Activated CD4-positive, alpha-beta T cell treated with anti-CD3 and anti-CD28 coated beads, Interleukin-2, Interleukin-4, amounts not matched to agents 100 ng/mL and 50 ng/mL, durations not matched to agents 16 hours and 8 hours (primary cell): ENCODE data around the gene DAP3.
A peak's percentile ranks its signal among the peaks of the same experiment; 100 is the strongest.
"Not testable (repeated sequence)": the region's sequence is repeated elsewhere in the genome, so short reads cannot be mapped to it uniquely, and the experiment has no call there.

Source experiments
- DNase-seq: peaks from one replicate; pipeline ENCODE4 v3.0.0-alpha.2; 2020; ENCODE audit warnings: low spot score

Gene DAP3

DNA sequence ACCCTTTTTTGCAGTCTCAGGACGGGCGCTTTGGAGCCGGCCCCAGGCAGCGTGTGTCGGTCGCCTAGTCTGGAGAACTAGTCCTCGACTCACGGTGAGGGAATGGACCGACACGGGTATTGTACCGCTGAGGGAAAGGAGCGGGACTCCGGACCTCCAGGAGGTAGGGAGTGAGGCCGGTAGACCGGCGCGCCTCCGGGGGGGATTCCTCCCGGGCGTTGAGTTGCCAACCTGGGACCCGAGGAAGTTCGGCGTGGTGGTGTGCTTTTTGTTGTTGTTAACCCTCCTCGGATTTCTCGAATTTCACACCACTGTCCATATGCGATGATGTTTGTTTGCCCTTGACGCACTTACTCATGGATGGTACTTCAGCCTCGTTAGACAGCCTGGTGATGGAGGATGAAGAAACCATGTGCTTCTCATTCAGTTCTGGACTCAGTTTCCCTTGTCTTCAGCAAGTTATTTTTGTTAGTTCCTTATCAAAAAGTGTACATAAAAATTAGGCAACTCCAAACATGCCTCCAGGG is at the start of gene DAP3:
Gene DAP3 (plus strand): TSS at position 11 of the 527 bp plus-strand sequence. CDS start 20,689 bp downstream, outside the sequence.
- DNase-seq, result peak; percentile 85

DNA sequence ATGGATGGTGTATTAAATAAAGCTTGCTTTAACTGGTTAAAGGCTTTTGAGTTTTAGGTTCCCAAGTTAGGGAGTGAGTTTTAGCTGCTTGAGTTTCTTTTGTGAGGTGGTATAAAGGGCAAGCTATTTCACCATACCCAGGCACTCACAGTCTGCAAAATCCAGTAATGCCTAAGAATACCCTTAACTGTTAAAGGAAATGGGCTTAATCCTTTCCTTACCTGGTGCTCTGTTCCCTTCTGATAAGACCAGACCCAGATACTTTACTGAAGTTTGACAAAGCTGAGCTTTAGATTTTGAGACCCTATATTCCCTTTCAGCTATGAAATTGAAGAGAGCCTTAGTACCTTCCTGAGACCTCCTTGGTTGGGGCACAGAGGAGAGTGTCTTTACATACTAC is 48.5 kb upstream of the DAP3 start:
- DNase-seq, result no peak

DNA sequence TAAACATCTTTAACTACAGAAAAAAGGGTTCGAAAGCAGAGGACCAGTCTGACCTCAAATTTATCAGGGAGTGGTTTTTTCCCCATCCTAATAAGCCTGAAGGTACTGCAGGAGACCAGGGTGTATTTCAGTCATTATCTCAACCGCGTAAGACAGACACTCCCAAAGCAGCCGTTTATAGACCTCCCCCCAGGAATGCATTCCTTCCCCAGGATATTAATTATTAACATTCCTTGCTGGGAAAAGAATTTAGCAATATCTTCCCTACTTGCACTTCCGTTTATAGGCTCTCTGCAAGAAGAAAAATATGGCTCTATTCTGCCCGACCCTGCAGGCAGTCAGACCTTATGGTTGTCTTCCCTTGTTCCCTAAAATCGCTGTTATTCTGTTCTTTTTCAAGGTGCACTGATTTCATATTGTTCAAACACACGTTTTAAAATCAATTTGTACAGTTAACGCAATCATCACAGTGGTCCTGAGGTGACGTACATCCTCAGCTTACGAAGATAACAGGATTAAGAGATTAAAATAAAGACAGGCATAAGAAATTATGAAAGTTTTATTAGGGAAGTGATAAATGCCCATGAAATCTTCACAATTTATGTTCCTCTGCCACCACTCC is 46.2 kb upstream of the DAP3 start:
- not testable (repeated sequence) for DNase-seq

- DNase-seq, result no peak
Observed at GRCh38 chr1:155643230-155643629, 45.7 kb upstream of the DAP3 start.

GRCh38 chr1:155645034-155645598 is 43.8 kb upstream of the DAP3 start:
- DNase-seq, result no peak

DNA sequence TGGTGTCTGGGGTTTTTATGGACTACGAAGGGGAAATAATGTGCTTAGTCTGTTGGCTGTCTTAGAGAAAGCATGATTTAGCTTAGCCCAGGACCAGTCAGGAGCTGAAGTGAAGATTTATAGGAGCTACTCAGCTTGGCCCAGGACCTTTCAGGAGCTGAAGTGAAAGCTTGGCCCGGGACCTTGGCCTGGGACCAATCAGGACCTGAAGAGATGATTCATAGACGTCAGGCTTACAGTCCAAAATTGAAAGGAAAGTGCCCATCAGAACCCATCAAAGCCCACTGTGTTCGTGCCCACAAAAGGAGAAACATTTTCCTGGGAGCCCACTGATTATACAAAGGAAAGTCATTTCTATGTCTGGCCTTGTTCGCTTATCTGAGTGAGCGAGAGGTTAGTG is 43.2 kb upstream of the DAP3 start:
- no peak for DNase-seq

DNA sequence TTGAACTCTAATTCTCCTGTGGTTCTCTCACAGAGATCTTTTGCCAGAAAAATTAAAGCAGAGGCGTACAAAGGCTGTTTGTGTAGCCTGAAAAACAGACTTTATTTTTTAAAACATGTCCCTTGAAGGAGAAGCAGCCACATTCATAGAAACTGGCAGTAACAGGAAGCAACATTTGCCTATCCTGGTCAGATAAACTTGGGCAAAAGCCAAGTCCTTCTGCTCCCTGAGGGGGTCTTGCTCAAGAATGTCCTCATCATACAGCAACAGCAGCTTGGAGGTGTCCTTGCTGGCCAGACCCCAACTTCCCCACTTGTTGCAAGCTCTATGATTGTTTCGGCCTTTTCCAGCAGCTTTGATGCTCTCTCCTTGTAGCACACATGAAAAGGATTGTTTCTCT is 42.6 kb upstream of the DAP3 start:
- no peak for DNase-seq

- no peak for DNase-seq
Observed at GRCh38 chr1:155648207-155649147, 40.4 kb upstream of the DAP3 start.

GRCh38 chr1:155649676-155650075 is 39.2 kb upstream of the DAP3 start:
- DNase-seq, result no peak

- no peak for DNase-seq
Observed at GRCh38 chr1:155650231-155650757, 38.6 kb upstream of the DAP3 start.

DNA sequence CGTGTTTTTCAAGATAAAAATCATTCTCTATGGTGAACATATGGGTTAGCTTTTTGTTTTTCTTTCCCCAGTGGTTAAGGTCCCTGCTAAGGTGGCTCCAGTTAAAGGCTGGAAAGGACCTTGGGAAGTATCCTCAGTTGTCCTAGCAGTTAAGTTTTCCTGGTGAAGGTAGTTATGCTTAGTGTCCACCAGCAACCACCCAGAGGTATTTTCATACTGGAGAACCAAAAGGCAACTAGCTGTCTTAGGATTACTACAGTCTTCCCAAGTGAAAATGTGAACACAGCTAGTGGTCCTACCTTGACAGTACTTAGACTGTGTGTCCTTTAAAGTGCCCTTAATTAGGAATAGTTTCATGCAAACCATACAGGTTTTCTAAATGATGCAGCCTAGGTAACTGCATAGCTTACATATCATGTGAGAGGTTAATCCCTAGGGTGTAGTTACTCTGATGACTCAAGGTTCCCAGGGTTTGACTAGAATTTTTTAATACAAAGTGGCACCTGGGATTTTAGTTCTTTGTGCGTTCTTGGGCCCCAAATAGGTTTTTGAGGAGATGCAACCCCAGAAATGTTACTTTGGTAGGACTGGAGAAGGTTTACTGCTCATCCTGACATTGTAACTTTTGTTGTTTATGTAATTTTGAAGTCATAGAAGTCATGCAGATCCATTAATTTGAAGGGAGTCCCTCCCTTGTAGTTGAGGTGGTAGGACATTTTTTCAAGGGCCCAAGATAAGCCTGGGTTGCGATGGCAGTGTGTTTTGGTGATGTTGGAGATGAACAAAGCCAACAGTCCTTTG is 36.8 kb upstream of the DAP3 start:
- no peak for DNase-seq

DNA sequence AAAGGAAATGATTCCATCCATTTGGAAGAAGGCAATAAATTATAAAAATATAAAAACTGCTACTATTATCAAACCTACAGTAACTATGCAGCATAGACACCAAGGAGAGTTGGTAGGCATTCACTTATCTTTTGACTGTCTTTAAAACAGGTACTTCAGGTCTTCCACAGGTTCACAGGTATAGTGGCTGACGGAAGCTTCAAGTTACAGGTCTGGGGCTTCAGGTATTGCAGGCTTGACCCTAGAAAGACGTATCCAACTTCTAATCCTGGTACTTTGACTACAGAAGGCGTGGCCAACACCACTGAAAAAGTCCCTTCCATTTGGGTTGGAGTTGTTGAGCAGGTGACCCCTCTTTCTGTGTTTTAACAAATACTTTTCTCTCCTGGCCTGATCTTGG is 35.9 kb upstream of the DAP3 start:
- DNase-seq, result no peak

DNA sequence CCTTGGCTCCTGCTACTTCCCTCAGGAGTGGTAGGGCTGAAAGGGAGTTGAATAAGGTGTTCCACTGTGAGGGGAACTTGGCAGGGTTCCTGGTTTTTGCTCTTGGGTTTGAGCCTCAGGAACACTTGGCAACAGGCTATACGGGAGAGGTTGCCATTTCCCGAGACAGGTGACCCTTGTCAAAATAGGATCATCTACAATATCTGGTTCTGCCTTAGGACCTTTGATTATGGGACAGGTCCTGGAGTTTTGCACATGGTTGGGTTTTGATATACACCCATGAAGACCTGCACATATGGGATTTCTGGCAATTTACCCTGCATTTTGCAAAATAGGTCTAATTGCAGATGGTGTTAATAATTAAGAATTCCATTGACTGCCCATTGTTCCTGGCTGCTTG is 31.4 kb upstream of the DAP3 start:
- no peak for DNase-seq

DNA sequence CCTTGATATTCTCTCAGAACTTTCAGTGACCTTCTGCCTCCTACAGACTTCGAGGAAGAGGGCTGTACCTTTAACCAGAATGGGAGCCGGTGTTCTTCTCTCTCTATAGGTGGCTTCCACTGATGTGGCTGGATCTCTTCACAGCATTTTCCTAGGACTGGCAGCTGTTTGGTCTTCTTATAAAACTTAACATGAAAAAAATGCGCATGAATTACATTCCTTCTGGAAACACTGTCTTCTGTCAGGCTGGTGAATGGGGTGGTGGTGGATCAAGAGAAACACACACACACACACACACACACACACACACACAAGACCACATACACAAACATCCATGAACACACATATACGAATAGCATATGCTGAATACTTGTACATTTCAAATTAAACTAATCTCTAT is 27.7 kb upstream of the DAP3 start:
- DNase-seq, result not testable (repeated sequence)

GRCh38 chr1:155669233-155670162 is 19.4 kb upstream of the DAP3 start:
- DNase-seq, result no peak

GRCh38 chr1:155671750-155672149 is 17.1 kb upstream of the DAP3 start:
- DNase-seq, result no peak

- no peak for DNase-seq
Observed at GRCh38 chr1:155673003-155673402, 15.9 kb upstream of the DAP3 start.

DNA sequence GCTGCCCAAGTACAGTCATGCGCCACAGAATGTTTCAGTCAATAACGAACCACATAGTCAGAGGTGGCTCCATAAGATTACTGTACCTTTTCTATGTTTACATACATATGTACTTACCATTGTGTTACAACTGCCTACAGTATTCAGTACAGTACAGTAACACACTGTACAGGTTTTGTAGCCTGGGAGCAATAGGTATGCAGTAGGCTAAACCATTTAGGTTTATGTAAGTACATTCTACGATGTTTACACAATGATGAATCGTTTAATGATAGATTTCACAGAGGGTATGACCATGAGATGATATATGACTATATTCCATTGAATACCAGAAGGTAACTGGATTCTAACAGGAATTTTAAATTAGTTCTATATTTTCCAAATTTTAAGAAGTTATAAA is 10.9 kb upstream of the DAP3 start:
- DNase-seq, result no peak

DNA sequence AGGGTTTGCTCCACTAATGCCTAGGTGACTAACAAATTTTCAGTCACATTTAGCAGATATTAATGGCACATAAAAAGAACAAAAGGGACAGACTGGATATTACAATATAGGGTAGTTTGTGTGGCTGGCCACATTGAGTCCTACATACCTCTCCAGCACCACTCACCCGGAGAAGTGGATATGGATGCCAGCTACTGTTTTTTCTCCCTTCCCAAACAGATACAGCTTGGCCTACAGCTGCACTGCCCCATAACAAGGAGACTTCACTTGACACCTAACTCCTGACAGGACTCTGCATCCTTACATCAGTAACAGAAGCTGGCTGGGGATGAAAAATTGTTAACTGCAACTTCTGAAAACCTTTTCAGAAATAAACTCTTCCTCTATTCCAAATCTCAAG is 9.9 kb upstream of the DAP3 start:
- DNase-seq, result not testable (repeated sequence)

DNA sequence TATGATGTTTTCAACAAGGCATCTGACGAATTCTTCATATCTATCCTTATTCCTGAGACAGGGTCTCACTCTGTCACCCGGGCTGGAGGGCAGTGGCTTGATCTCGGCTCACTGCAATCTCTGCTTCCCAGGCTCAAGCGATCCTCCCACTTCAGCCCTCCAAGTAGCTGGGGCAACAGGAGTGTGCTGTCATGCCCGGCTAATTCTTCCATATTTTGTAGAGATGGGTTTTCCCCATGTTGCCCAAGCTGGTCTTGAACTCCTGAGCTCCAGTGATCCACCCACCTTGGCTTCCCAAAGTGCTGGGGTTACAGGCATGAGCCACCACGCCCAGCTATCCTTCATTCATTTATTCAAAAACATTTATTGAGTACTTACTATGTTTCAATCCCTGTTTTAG is 8.4 kb upstream of the DAP3 start:
- DNase-seq, result no peak

DNA sequence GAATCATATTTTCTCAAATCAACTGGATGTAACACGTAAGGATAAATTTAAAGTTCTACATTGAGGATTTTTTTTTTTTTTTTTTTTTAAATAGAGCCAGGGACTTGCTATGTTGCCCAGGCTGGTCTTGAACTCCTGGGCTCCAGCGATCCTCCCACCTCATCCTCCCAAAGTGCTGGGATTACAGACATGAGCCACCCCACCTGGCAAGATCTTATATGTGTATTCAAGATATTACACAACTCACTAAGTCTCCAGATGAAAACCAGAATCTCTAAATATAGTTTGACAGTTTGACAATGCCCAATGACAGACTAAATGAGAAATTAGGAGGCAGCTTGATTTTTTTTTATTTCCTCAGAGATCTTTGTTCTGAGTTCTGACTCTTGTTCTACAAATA is 7.1 kb upstream of the DAP3 start:
- no peak for DNase-seq
